Loucy (cell line): ENCODE data around the gene DUS2.

Experiments
- H2AFZ ChIP-seq: fragments of 200-600 bp; sonication (generic); 2 replicates; pipeline ENCODE4 v1.6.0; 2016; ENCODE audit warnings: antibody characterized with exemption, mild to moderate bottlenecking, low read length, moderate library complexity
- H3F3A ChIP-seq: fragments of 200-600 bp; 2 replicates; pipeline ENCODE4 v1.6.0; 2016; ENCODE audit warnings: antibody characterized with exemption, low read depth, mild to moderate bottlenecking
- H3K27me3 ChIP-seq: fragments of 200-600 bp; sonication (generic); 2 replicates; pipeline ENCODE4 v1.6.1; 2014; ENCODE audit warnings: low read length, mild to moderate bottlenecking; ENCODE audit not compliant: insufficient read depth, poor library complexity, severe bottlenecking
- H3K36me3 ChIP-seq: fragments of 200-600 bp; sonication (generic); 2 replicates; pipeline ENCODE4 v1.6.1; 2016; ENCODE audit warnings: low read length; ENCODE audit not compliant: insufficient read depth
- H3K4me1 ChIP-seq: fragments of 200-600 bp; sonication (generic); 2 replicates; pipeline ENCODE4 v1.5.1; 2014; ENCODE audit warnings: low read length, mild to moderate bottlenecking; ENCODE audit not compliant: insufficient read depth, poor library complexity, severe bottlenecking
- H3K4me2 ChIP-seq: fragments of 200-600 bp; sonication (generic); 2 replicates; pipeline ENCODE4 v1.6.0; 2014; ENCODE audit warnings: antibody characterized with exemption, low read length, low read depth, mild to moderate bottlenecking; ENCODE audit not compliant: poor library complexity, severe bottlenecking
- H3K4me3 ChIP-seq: fragments of 200-600 bp; sonication (generic); 2 replicates; pipeline ENCODE4 v1.5.1; 2014; ENCODE audit warnings: low read length, mild to moderate bottlenecking, mixed read lengths; ENCODE audit not compliant: poor library complexity, severe bottlenecking
- H3K79me2 ChIP-seq: fragments of 200-600 bp; sonication (generic); 2 replicates; pipeline ENCODE4 v1.6.1; 2014; ENCODE audit warnings: low read length; ENCODE audit not compliant: insufficient read depth
- H3K9ac ChIP-seq: fragments of 200-600 bp; sonication (generic); 2 replicates; pipeline ENCODE4 v1.6.0; 2014; ENCODE audit warnings: mild to moderate bottlenecking, low read depth, low read length, moderate library complexity; ENCODE audit not compliant: poor library complexity, severe bottlenecking
- H3K9me2 ChIP-seq: fragments of 200-600 bp; sonication (generic); replicated peaks from 2 replicates; pipeline ENCODE4 v1.6.1; 2016; ENCODE audit warnings: low read depth, low read length, mixed read lengths
- H3K9me3 ChIP-seq: fragments of 200-600 bp; sonication (generic); 2 replicates; pipeline ENCODE4 v1.6.1; 2014; ENCODE audit warnings: mild to moderate bottlenecking, antibody characterized with exemption, low read length, low read depth; ENCODE audit not compliant: insufficient read depth
- H4K20me1 ChIP-seq: fragments of 200-600 bp; sonication (generic); 2 replicates; pipeline ENCODE4 v1.6.0; 2014; ENCODE audit warnings: antibody characterized with exemption, low read length, mild to moderate bottlenecking; ENCODE audit not compliant: insufficient read depth, poor library complexity, severe bottlenecking
- EZH2phosphoT487 ChIP-seq: fragments of 200-600 bp; IDR thresholded peaks from 2 replicates; pipeline ENCODE4 v1.6.1; 2018; ENCODE audit warnings: antibody characterized with exemption, mild to moderate bottlenecking, moderate library complexity, borderline replicate concordance
- TF ChIP-seq, protein P1 (sequence below): fragments of 200-600 bp; sonication (generic); conservative IDR thresholded peaks from 2 replicates; pipeline ENCODE4 v1.5.1; 2014; ENCODE audit warnings: mild to moderate bottlenecking, antibody characterized with exemption, low read length

Gene DUS2

DNA sequence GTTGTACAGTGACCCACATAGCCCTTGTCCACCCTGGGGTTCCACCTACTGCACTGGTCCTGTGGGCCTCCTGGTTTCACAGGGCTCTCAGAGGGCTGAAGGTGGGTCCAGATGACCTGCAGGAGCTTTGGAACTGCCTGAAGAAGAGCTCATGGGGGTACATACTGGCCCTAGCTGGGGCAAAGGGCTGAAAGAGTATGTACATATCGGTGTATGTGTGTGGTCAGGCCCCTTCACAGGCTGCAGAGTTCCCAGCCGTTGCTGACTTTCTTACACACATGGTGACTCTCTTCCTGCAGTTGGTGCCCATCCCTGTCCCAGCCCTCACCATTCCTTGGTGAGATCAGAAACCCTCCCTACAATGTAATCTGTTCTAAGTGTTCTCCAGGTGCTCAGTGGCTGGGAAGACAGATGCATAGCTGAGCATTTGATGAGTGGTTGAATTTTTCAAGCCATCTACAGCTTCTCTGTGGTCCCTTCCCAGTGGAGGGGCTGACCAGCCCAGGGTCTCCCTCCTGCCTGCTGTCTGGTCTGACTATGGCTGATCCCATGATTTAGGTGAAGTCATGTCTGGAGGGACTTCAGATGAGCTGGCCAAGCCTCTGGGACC, 59.6 kb downstream of the DUS2 start:
- H2AFZ ChIP-seq: no peak overlapping the region
- peak overlapping the region; percentile 99 for H3K9ac ChIP-seq
- peak overlapping the region; percentile 85 for H3K4me2 ChIP-seq
- no peaks in the 10 kb centered on the region for H3K9me3 ChIP-seq
- H3F3A ChIP-seq: peaks cover 14% of the 10 kb centered on the region; the same call in 1 of the 2 replicates
- peaks cover 67% of the 10 kb centered on the region for H3K4me1 ChIP-seq
- no peak for TF ChIP-seq EZH2phosphoT487
- TF ChIP-seq, protein P1, sequence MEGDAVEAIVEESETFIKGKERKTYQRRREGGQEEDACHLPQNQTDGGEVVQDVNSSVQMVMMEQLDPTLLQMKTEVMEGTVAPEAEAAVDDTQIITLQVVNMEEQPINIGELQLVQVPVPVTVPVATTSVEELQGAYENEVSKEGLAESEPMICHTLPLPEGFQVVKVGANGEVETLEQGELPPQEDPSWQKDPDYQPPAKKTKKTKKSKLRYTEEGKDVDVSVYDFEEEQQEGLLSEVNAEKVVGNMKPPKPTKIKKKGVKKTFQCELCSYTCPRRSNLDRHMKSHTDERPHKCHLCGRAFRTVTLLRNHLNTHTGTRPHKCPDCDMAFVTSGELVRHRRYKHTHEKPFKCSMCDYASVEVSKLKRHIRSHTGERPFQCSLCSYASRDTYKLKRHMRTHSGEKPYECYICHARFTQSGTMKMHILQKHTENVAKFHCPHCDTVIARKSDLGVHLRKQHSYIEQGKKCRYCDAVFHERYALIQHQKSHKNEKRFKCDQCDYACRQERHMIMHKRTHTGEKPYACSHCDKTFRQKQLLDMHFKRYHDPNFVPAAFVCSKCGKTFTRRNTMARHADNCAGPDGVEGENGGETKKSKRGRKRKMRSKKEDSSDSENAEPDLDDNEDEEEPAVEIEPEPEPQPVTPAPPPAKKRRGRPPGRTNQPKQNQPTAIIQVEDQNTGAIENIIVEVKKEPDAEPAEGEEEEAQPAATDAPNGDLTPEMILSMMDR: no peak
- no peak overlapping the region for H3K4me3 ChIP-seq
- no peaks in the 10 kb centered on the region for H3K9me2 ChIP-seq
- H4K20me1 ChIP-seq: peaks cover 22% of the 10 kb centered on the region
- H3K27me3 ChIP-seq: no peaks in the 10 kb centered on the region
- H3K79me2 ChIP-seq: peaks cover 65% of the 10 kb centered on the region
- H3K36me3 ChIP-seq: no peaks in the 10 kb centered on the region

DNA sequence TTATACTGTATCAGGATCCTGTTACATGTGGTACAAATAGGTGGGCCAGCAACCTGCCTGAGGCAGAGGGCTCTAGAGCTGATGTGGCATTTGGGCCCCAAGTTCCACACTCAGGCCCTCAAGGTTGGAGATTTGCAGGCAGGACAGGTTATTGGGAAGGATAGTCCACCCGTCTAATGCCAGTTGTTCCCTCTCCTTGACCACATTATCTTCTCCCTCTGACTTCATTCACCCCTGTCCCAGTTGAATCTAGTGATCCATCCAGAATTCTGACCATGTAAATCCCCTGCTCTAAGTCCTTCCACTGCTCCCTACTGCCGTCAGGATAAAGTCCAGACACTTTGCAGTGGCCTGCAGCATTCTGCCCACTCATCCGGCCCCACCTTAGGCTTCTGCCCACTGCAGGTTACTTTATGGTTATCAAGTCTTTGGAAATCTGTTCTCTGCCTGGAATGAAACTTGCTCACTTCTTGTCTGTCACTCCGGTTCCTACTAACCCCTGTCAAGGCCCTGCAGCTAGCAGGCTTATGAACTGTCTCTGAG, 60.2 kb downstream of the DUS2 start:
- Histone ChIP-seq H3K9ac (peak overlapping the region; percentile 99), H4K20me1 (peaks cover 28% of the 10 kb centered on the region), H3K4me3 (peak overlapping the region; percentile 88)

DNA sequence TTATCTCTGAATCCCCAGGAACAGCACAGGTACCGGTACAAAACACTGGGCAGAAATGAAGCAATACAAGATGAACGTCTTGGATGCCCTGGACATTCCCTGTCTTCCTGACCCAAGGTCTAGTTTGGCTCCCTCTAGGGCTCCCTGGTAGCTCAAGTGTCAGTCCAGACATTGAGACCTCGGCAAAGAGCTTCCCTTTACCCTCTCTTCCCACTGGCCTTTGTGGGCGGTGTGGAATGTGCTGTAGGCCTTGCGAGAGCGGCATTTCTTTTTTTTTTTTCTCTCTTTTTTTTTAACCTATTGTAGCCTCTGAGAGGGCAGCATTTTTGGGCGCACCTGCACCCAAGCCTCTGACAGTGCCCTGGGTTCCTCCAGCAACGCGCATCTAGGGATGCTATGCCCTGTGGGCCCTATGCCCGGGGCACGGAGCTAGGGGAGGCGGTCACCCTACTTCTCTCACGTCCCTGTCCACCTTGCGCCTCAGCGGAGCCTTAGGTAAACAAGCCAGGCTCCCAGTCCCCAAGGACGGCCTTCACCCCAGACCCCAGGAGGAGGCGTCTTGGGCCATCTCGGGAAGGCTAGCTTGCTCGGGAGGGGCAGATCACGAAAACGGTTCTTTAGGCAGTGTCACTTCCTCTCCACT, 60.9 kb downstream of the DUS2 start:
- Histone ChIP-seq H3K36me3 (no peaks in the 10 kb centered on the region), H3K27me3 (no peaks in the 10 kb centered on the region), H3F3A (peaks cover 14% of the 10 kb centered on the region; the same call in 1 of the 2 replicates), H4K20me1 (peaks cover 35% of the 10 kb centered on the region), H3K9me2 (no peaks in the 10 kb centered on the region), H3K79me2 (peaks cover 64% of the 10 kb centered on the region), H3K4me2 (peak overlapping the region; percentile 85), H2AFZ (no peak overlapping the region), H3K9me3 (no peaks in the 10 kb centered on the region), H3K4me1 (peaks cover 59% of the 10 kb centered on the region), H3K4me3 (peak overlapping the region; percentile 88), H3K9ac (peak overlapping the region; percentile 99)
- TF ChIP-seq, protein P1: no peak
- TF ChIP-seq EZH2phosphoT487: no peak

More for the DNA sequence above, 60.2 kb downstream of the DUS2 start:
- H3K79me2 ChIP-seq: peaks cover 64% of the 10 kb centered on the region
- H3K4me2 ChIP-seq: peak overlapping the region; percentile 85
- no peaks in the 10 kb centered on the region for H3K36me3 ChIP-seq
- no peaks in the 10 kb centered on the region for H3K9me3 ChIP-seq
- no peaks in the 10 kb centered on the region for H3K27me3 ChIP-seq
- H2AFZ ChIP-seq: no peak overlapping the region
- H3K9me2 ChIP-seq: no peaks in the 10 kb centered on the region
- H3K4me1 ChIP-seq: peaks cover 64% of the 10 kb centered on the region
- TF ChIP-seq, protein P1: no peak
- no peak for TF ChIP-seq EZH2phosphoT487
- H3F3A ChIP-seq: peaks cover 14% of the 10 kb centered on the region; the same call in 1 of the 2 replicates
